ENCODE results near the gene MT1X.

MT1X gene

DNA sequence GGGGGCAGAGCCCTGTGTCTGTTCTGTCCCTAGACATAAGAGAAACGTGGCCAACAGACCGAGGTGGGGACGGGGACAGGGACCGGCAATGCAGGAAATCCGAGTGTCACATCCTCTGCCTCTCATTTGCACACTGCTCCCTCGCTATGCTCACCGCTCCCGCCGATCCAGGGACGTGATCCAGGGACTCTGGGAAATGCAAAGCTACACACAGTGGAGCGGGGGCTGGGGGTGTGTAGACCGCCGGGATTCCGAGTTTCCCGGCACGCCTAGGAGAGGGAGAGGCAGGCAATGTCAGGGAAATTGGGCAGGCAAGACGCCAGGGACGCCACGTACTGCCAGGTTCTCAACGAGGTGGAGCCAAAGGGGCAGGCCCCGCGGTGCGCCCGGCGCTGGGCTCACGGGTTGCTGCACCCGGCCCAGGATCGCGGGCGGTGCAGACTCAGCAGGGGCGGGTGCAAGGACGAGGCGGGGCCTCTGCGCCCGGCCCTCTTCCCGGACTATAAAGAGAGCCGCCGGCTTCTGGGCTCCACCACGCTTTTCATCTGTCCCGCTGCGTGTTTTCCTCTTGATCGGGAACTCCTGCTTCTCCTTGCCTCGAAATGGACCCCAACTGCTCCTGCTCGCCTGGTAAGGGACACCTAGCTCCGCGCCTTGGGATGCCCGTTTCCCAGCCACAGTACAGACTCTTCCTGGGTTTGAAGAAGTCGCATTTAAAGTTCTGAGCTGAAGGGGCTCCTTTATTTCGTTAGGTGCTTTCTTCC lies at the start of gene MT1X:
MT1X (plus strand) TSS at position 532 of the 764 bp plus-strand sequence; CDS start at position 603, 71 bp downstream.
- Mint-ChIP-seq H3K4me1 (peaks cover 30% of the 10 kb centered on the region), H3K9me3 (peaks cover 0 to 11% of the 10 kb centered on the region in 2 donors), H3K4me3 (peak within 1 kb of the TSS; percentile 93 to 97), H3K27me3 (no peaks in the 10 kb centered on the region), H3K27ac (peak within 1 kb of the TSS; percentile 94 to 99)
- DNase-seq (peak; percentile 86 to 92), ATAC-seq (peak; percentile 99)

DNA sequence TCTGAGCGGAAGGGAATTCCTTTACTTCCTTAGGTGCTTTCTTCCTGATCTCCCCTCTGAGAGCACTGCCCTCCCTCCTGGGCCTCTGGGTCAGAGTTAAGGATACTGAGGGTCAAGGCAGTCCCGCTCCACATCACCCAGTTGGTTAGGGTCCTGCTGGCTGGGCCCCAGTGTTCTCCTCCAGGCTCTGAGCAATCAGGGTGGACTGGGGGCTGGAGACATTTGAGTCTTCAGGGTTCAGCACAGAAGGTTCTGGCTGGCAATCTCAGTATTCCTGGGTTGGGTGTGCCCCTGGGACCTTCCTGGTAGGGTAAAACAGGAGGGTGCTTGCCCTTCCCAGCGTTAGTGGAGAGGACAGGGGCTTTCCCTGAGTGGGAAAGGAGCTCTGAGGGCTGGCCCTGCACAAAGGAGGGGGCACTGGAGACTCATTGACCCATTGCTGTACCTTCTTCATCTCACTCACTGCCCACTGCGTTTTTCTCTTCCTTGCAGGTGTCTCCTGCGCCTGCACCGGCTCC lies 49.4 kb upstream of the MT1X start:
- no peak for ATAC-seq
- H3K27ac Mint-ChIP-seq = no peak overlapping the region
- peaks cover 46% of the 10 kb centered on the region for H3K4me1 Mint-ChIP-seq
- H3K4me3 Mint-ChIP-seq = peak overlapping the region; percentile 77 to 89
- H3K27me3 Mint-ChIP-seq = peaks cover 96% of the 10 kb centered on the region
- no peak for DNase-seq
- H3K9me3 Mint-ChIP-seq = no peaks in the 10 kb centered on the region

- Mint-ChIP-seq H3K27me3 (peaks cover 100% of the 10 kb centered on the region), H3K4me1 (peaks cover 52% of the 10 kb centered on the region), H3K9me3 (no peaks in the 10 kb centered on the region), H3K27ac (no peak overlapping the region), H3K4me3 (no peak overlapping the region)
- ATAC-seq (no peak), DNase-seq (no peak)
These were observed 48.7 kb upstream of the MT1X start for GRCh38 chr16:56633535-56633934.

GRCh38 chr16:56634715-56635440 lies 47.4 kb upstream of the MT1X start:
- no peaks in the 10 kb centered on the region for H3K9me3 Mint-ChIP-seq
- H3K4me3 Mint-ChIP-seq = peak overlapping the region; percentile 76 to 81
- H3K27me3 Mint-ChIP-seq = peaks cover 100% of the 10 kb centered on the region
- H3K27ac Mint-ChIP-seq = peak overlapping the region in 1 of 2 donors; percentile 34
- peaks cover 56% of the 10 kb centered on the region for H3K4me1 Mint-ChIP-seq
- ATAC-seq (no peak), DNase-seq (no peak)

DNA sequence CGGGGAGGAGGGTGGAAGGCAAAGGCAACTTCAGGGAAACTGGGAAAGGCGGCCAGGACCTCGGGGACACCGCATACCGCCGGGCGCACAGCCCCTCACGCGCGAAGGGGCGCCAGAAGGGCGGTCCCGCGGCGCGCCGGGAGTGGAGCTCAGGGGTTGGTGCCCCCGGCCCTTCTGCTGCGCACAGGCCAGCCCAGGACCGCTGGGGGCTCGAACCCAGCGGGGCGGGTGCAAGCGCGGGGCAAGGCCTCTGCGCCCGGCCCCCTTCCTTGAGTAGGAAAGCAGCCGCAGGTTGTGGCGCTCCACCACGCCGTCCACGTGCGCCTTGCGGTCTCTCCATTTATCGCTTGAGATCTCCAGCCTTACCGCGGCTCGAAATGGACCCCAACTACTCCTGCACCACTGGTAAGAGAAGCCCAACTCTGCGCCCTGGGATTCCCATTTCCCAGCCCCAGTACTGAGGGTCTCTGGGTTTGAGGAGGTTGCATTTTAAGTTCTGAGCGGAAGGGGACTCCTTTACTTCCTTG lies 46.8 kb upstream of the MT1X start:
- Mint-ChIP-seq H3K27ac (no peak overlapping the region), H3K9me3 (no peaks in the 10 kb centered on the region), H3K4me1 (peaks cover 56% of the 10 kb centered on the region), H3K27me3 (peaks cover 100% of the 10 kb centered on the region), H3K4me3 (peak overlapping the region; percentile 76 to 81)
- no peak for DNase-seq
- no peak for ATAC-seq

GRCh38 chr16:56636616-56637413 lies 45.5 kb upstream of the MT1X start:
- H3K4me3 Mint-ChIP-seq = no peak overlapping the region
- DNase-seq (no peak), ATAC-seq (no peak)
- peaks cover 53% of the 10 kb centered on the region for H3K4me1 Mint-ChIP-seq
- no peak overlapping the region for H3K27ac Mint-ChIP-seq
- H3K9me3 Mint-ChIP-seq = no peaks in the 10 kb centered on the region
- H3K27me3 Mint-ChIP-seq = peaks cover 96% of the 10 kb centered on the region

DNA sequence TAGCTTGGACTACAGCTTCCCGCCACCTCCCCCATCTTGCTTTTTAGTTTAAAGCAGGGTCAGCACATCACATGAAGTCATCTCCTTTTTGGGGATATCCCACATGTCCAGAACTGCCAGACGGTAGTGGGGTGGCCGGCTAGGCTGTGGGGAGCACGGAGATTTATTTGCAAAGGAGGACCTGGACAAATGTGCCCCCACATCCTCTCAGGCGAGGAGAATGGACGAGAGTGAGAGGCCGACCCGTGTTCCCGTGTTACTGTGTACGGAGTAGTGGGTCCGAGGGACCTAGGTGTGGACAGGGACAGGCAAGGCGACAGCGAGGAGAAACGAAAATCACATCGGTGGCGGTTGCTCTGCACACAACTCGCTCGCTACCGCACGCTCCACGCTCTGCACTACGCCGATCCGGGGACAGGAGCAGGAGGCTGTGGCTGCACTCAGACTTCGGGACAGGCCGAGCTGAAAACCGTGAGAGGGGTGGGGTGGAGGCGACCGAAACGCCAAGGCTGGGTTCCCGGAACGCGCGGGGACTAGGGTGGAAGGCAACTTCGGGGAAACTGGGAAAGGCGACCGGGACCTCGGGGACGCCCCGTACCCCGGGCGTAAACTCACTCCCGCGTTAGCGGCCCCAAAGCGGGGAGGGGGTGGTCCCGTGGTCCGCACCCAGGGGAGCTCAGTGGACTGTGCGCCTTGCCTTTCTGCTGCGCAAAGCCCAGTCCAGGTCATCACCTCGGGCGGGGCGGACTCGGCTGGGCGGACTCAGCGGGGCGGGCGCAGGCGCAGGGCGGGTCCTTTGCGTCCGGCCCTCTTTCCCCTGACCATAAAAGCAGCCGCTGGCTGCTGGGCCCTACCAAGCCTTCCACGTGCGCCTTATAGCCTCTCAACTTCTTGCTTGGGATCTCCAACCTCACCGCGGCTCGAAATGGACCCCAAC lies 44.2 kb upstream of the MT1X start, which contains the start of gene MT1A:
MT1A (plus strand) TSS at position 853 of the 937 bp plus-strand sequence; CDS start at position 926, 73 bp downstream.
- Mint-ChIP-seq H3K4me3 (peak within 1 kb of the TSS; percentile 83), H3K9me3 (no peaks in the 10 kb centered on the region), H3K4me1 (peaks cover 50% of the 10 kb centered on the region), H3K27ac (peak within 1 kb of the TSS in 1 of 2 donors; percentile 41), H3K27me3 (peaks cover 84% of the 10 kb centered on the region)
- ATAC-seq (peak; percentile 69), DNase-seq (no peak)

DNA sequence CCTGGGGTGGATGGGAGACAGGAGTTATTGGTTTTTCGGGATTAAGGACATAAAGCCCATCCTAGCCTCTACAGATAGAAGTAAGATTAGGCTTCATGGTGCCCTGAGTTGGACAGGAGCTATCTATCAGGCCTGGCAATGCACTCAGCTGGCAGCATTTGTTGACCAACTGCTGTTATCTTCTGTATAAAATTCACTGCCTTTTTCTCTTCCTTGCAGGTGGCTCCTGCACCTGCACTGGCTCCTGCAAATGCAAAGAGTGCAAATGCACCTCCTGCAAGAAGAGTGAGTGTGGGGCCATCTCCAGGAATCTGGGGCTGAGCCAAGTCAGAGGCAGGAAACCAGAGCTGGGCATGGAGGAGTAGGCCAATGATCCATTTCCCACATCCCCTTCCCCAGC lies 43.2 kb upstream of the MT1X start:
- no peak for DNase-seq
- peak overlapping the region; percentile 72 to 83 for H3K4me3 Mint-ChIP-seq
- no peak overlapping the region for H3K27ac Mint-ChIP-seq
- H3K27me3 Mint-ChIP-seq = peaks cover 79% of the 10 kb centered on the region
- no peak for ATAC-seq
- H3K9me3 Mint-ChIP-seq = no peaks in the 10 kb centered on the region
- peaks cover 58% of the 10 kb centered on the region for H3K4me1 Mint-ChIP-seq

DNA sequence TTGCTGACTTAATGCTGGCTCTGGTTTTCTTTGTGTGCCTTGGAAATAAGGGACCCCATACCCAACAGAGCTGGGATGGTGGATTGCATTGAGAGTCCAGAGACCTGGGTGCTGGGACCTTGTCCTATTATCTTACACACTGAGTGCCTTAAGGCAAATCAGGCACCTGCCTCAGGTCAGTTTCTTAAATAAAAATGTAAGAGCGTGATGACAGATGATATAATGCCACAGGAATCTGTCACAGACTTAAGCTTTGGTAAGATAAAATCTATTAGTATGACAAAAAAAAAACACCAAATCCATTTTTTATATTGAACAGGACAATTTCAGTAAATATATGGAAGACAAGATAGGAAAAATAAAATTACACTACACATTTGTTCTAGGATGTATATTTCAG lies 42.2 kb upstream of the MT1X start:
- Mint-ChIP-seq H3K27ac (no peak overlapping the region), H3K9me3 (no peaks in the 10 kb centered on the region), H3K27me3 (peaks cover 77% of the 10 kb centered on the region), H3K4me3 (no peak overlapping the region), H3K4me1 (peaks cover 57% of the 10 kb centered on the region)
- DNase-seq (no peak), ATAC-seq (no peak)

- Mint-ChIP-seq H3K27me3 (peaks cover 66% of the 10 kb centered on the region), H3K9me3 (no peaks in the 10 kb centered on the region), H3K4me3 (no peak overlapping the region), H3K4me1 (peaks cover 46% of the 10 kb centered on the region), H3K27ac (no peak overlapping the region)
- ATAC-seq = no peak
- DNase-seq = no peak
These were observed 41.1 kb upstream of the MT1X start for GRCh38 chr16:56641166-56641565.

DNA sequence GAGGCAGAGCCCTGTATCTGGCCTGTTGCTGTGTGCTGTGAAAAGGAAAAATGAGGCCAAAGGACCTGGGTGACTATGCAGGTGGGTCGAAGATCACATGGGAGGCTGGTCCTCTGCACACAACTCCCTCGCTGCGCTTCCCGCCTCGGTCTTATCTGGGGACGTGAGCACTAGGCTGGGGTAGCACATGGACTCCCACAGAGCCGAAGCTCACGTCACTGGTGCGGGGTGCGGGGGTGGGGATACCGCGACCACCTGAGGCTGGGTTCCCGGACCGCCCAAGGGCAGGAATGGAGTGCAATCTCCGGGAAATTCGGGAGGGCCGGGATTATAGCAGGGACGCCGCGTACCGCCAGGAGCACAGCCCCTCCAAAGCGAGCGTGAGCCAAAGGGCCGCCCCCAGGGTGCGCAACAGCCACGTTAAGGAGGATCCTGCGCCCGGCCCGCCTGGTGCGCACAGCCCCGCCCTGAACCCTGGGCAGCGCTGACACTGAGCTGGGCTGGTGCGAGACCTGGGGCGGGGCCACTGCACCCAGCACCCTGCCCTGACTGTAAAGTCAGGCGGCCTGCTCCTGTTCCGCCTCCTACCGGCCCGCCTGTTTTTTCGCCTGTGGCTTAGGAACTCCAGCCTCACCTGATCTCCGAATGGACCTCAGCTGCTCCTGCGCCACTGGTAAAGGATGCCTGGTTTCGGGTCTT lies 39.0 kb upstream of the MT1X start:
- ATAC-seq (peak; percentile 100), DNase-seq (peak; percentile 79 to 80)
- Mint-ChIP-seq H3K27me3 (peaks cover 60% of the 10 kb centered on the region), H3K9me3 (no peaks in the 10 kb centered on the region), H3K4me1 (peaks cover 31% of the 10 kb centered on the region), H3K4me3 (peak overlapping the region; percentile 75 to 83), H3K27ac (peak overlapping the region; percentile 80 to 85)

GRCh38 chr16:56643833-56644232 lies 38.4 kb upstream of the MT1X start:
- Mint-ChIP-seq H3K9me3 (no peaks in the 10 kb centered on the region), H3K27ac (peak overlapping the region; percentile 80 to 85), H3K4me3 (peak overlapping the region; percentile 75 to 83), H3K27me3 (peaks cover 60% of the 10 kb centered on the region), H3K4me1 (peaks cover 25% of the 10 kb centered on the region)
- DNase-seq (no peak), ATAC-seq (peak; percentile 1)

GRCh38 chr16:56645311-56645710 lies 37.0 kb upstream of the MT1X start:
- H3K27ac Mint-ChIP-seq = no peak overlapping the region
- H3K4me1 Mint-ChIP-seq = peaks cover 24% of the 10 kb centered on the region
- H3K27me3 Mint-ChIP-seq = peaks cover 53% of the 10 kb centered on the region
- ATAC-seq (no peak), DNase-seq (no peak)
- no peak overlapping the region for H3K4me3 Mint-ChIP-seq
- no peaks in the 10 kb centered on the region for H3K9me3 Mint-ChIP-seq

- Mint-ChIP-seq H3K27ac (no peak overlapping the region), H3K4me3 (no peak overlapping the region), H3K27me3 (peaks cover 48% of the 10 kb centered on the region), H3K4me1 (peaks cover 24% of the 10 kb centered on the region), H3K9me3 (no peaks in the 10 kb centered on the region)
- DNase-seq (no peak), ATAC-seq (no peak)
These were observed 36.4 kb upstream of the MT1X start for GRCh38 chr16:56645838-56646237.
